Liver (tissue), 9 donors: ENCODE results near the gene B3GNT9. TPM values are rescaled to one million over a fixed set of nuclear protein-coding genes. Genes with fewer than 3 reads are reported as not detected.
A peak's percentile ranks its signal among the peaks of the same experiment; 100 is the strongest.

Experiments
- DNase-seq: peaks from one replicate; pipeline ENCODE4 v3.0.0-alpha.2; 2017; ENCODE audit warnings: low spot score
- H3K27ac ChIP-seq, 2 donors: one replicate each; pipeline ENCODE4 v1.7.0; 2013; ENCODE audit warnings: inconsistent platforms in 2 of 2, low read length in 2 of 2, control low read depth in 1 of 2, low read depth in 1 of 2, mild to moderate bottlenecking in 1 of 2
- H3K27me3 ChIP-seq, 4 donors: one replicate each; pipeline versions ENCODE4 v1.6.1 to v1.7.0; 2013; ENCODE audit warnings: low read length in 3 of 4, inconsistent platforms in 1 of 4, mild to moderate bottlenecking in 1 of 4, moderate library complexity in 1 of 4; ENCODE audit not compliant: control insufficient read depth in 4 of 4, insufficient read depth in 4 of 4
- H3K36me3 ChIP-seq, 4 donors: one replicate each; pipeline versions ENCODE4 v1.6.1 to v1.7.0; 2013; ENCODE audit warnings: low read length in 3 of 4, mild to moderate bottlenecking in 3 of 4, low read depth in 1 of 4, moderate library complexity in 1 of 4; ENCODE audit not compliant: control insufficient read depth in 4 of 4, insufficient read depth in 3 of 4
- H3K4me1 ChIP-seq, 4 donors: one replicate each; pipeline versions ENCODE4 v1.6.1 to v1.7.0; 2013; ENCODE audit warnings: low read length in 3 of 4, mild to moderate bottlenecking in 3 of 4, moderate library complexity in 1 of 4; ENCODE audit not compliant: control insufficient read depth in 4 of 4, insufficient read depth in 4 of 4
- H3K4me3 ChIP-seq, 3 donors: one replicate each; pipeline versions ENCODE4 v1.6.1 to v1.7.0; 2013; ENCODE audit warnings: low read length in 3 of 3, control low read depth in 1 of 3, low read depth in 1 of 3, mild to moderate bottlenecking in 1 of 3
- H3K9ac ChIP-seq, 2 donors: one replicate each; pipeline ENCODE4 v1.7.0; 2013; ENCODE audit warnings: low read length in 2 of 2, mild to moderate bottlenecking in 2 of 2, moderate library complexity in 2 of 2, control low read depth in 1 of 2, low read depth in 1 of 2
- H3K9me3 ChIP-seq, 4 donors: one replicate each; pipeline versions ENCODE4 v1.6.1 to v1.7.0; 2013; ENCODE audit warnings: low read length in 3 of 4; ENCODE audit not compliant: control insufficient read depth in 4 of 4
- ATF3 ChIP-seq: IDR thresholded peaks from 2 replicates; pipeline ENCODE4 v1.6.1; 2016; ENCODE audit warnings: antibody characterized with exemption
- CTCF ChIP-seq: fragments of 150-350 bp; IDR thresholded peaks from 2 replicates; pipeline ENCODE4 v1.5.1; 2017; ENCODE audit warnings: improper control_type of control experiment, low read depth, low read length; ENCODE audit not compliant: missing input control
- EGR1 ChIP-seq, 2 donors: IDR thresholded peaks; 2 replicates each; pipeline ENCODE4 v1.6.1; 2016 to 2018; ENCODE audit warnings: antibody characterized with exemption in 2 of 2, low read depth in 2 of 2
- FOXA1 ChIP-seq: IDR thresholded peaks from 2 replicates; pipeline ENCODE4 v1.6.1; 2016; ENCODE audit warnings: antibody characterized with exemption
- FOXA2 ChIP-seq: IDR thresholded peaks from 2 replicates; pipeline ENCODE4 v1.6.1; 2016; ENCODE audit warnings: antibody characterized with exemption
- GABPA ChIP-seq, 2 donors: IDR thresholded peaks in 1 of 2; conservative IDR thresholded peaks in 1 of 2; 2 replicates each; pipeline ENCODE4 v1.6.1; 2016; ENCODE audit warnings: antibody characterized with exemption in 2 of 2, mild to moderate bottlenecking in 1 of 2, moderate library complexity in 1 of 2
- HNF4G ChIP-seq: IDR thresholded peaks from 2 replicates; pipeline ENCODE4 v1.6.1; 2016; ENCODE audit warnings: antibody characterized with exemption
- JUND ChIP-seq, 2 donors: IDR thresholded peaks; 2 replicates each; pipeline ENCODE4 v1.6.1; 2016; ENCODE audit warnings: antibody characterized with exemption in 2 of 2
- MAX ChIP-seq: IDR thresholded peaks from 2 replicates; pipeline ENCODE4 v1.6.1; 2016; ENCODE audit warnings: antibody characterized with exemption
- NR2F2 ChIP-seq: IDR thresholded peaks from 2 replicates; pipeline ENCODE4 v1.6.1; 2016; ENCODE audit warnings: antibody characterized with exemption
- RAD21 ChIP-seq, 2 donors: IDR thresholded peaks; 2 replicates each; pipeline ENCODE4 v1.6.1; 2016; ENCODE audit warnings: antibody characterized with exemption in 2 of 2, mild to moderate bottlenecking in 2 of 2
- RXRA ChIP-seq, 2 donors: IDR thresholded peaks; 2 replicates each; pipeline ENCODE4 v1.6.1; 2017 to 2018; ENCODE audit warnings: antibody characterized with exemption in 2 of 2, mild to moderate bottlenecking in 1 of 2
- SP1 ChIP-seq: IDR thresholded peaks from 2 replicates; pipeline ENCODE4 v1.6.1; 2018; ENCODE audit warnings: antibody characterized with exemption, mild to moderate bottlenecking
- TAF1 ChIP-seq: conservative IDR thresholded peaks from 2 replicates; pipeline ENCODE4 v1.6.1; 2016; ENCODE audit warnings: antibody characterized with exemption, mild to moderate bottlenecking
- YY1 ChIP-seq: IDR thresholded peaks from 2 replicates; pipeline ENCODE4 v1.6.1; 2016; ENCODE audit warnings: antibody characterized with exemption, mild to moderate bottlenecking
- WGBS: extraction: QIAGEN DNeasy Blood & Tissue Kit; methylation state at CpG from one replicate; pipeline ENCODE4 v1.1.7; 2013; 5-methylcytosine and 5-hydroxymethylcytosine counted together
- polyA plus RNA-seq, 2 donors: library from polyadenylated mRNA; stranded (reverse) in 1 of 2; unstranded in 1 of 2; fragments of 200-250 nt in 1 of 2; fragments of >200 nt in 1 of 2; fragmentation: Nextera tagmentation in 1 of 2; extraction: Ambion mirVana in 1 of 2; gene quantifications; one replicate each; pipeline versions ENCODE4 v1.2.1 to v1.2.3, GENCODE V29; 2013 to 2015
- total RNA-seq, 2 donors: library from RNA; depleted of rRNA; stranded (reverse); fragments of >200 nt; gene quantifications; one replicate each; pipeline ENCODE4 v1.2.3, GENCODE V29; 2014
- TF ChIP-seq, protein P1 (sequence below): IDR thresholded peaks from 2 replicates; pipeline ENCODE4 v1.6.1; 2016; ENCODE audit warnings: antibody characterized with exemption
- donor health status: healthy.
- donor health status: healthy.
- donor health status: healthy.
- donor health status: healthy.
- donor health status: healthy.

Gene B3GNT9
- total and polyA plus RNA-seq, 4 donors: 0.43 to 2.3 (median 1.4) TPM

DNA sequence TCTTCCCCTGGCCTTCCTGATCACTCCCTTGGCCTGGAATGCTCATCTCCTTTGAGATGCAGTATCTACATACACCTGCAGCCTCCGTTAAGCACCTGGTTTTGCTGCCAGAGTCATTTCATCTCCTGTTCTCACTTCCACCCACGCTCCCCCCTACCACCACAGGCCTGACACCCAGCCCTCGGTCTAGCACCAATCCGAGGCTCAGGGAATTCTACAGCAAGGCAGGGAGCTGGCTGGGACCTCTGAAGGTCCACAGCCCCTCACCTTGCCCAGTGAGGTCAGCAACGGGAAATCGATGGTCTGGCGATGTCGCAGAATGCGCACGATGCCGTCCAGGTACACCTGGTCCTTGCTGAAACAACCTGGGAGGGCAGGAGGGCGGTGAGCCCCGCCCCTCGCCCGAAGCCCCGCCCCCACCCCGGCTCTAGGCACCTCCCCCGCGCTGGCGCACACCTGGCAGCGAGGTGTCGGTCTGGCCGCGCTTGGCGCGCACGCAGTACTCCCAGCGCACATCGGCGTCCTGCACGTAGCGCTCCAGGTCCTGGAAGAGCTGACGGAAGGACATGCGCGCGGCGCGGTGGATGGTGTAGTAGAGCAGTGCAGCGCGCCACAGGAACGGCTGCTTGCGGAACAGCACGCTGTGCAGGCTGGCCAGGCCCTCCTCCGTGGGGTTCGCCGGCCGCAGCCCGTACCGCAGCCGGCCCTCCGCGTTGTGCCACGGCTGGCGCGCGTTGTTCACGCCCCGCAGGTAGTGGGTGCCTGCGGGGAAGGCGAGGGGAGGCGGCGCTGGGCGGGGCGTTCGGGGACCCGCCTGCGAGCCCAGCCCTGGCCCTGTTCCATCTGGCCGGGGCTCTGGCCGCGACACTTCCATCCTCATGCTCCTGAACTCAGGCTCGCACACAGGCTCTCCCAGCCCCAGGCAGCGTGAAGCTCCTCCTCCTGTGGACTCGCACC is 27.2 kb upstream of the B3GNT9 start:
- Histone ChIP-seq H3K27ac (peak overlapping the region in 1 of 2 donors; percentile 29), H3K27me3 (no peaks in the 10 kb centered on the region), H3K4me1 (peaks cover 12 to 34% (median 20%) of the 10 kb centered on the region in 4 donors), H3K36me3 (no peaks in the 10 kb centered on the region), H3K9me3 (no peaks in the 10 kb centered on the region), H3K4me3 (peak overlapping the region in 2 of 3 donors; percentile 37 to 39), H3K9ac (no peak overlapping the region)
- TF ChIP-seq HNF4G (no peak), FOXA1 (no peak), JUND (IDR thresholded peaks at IDR 0.05) (no peak), SP1 (no peak), NR2F2 (no peak), MAX (no peak), YY1 (no peak), CTCF (no peak), ATF3 (no peak), TAF1 (no peak)
- peak; percentile 54 for DNase-seq
- WGBS: 5% methylated on average over 73 of the region's 73 CpGs

- Histone ChIP-seq H3K36me3 (no peaks in the 10 kb centered on the region), H3K27me3 (no peaks in the 10 kb centered on the region), H3K9me3 (no peaks in the 10 kb centered on the region), H3K4me1 (peaks cover 12 to 33% (median 20%) of the 10 kb centered on the region in 4 donors), H3K4me3 (no peak overlapping the region), H3K27ac (no peak overlapping the region), H3K9ac (no peak overlapping the region)
- 95% methylated on average over 12 of the region's 12 CpGs for WGBS
- DNase-seq: no peak
- TF ChIP-seq FOXA1: no peak
- no peak for TF ChIP-seq FOXA2
- no peak for TF ChIP-seq TAF1
- no peak for TF ChIP-seq CTCF
- TF ChIP-seq, protein P1, sequence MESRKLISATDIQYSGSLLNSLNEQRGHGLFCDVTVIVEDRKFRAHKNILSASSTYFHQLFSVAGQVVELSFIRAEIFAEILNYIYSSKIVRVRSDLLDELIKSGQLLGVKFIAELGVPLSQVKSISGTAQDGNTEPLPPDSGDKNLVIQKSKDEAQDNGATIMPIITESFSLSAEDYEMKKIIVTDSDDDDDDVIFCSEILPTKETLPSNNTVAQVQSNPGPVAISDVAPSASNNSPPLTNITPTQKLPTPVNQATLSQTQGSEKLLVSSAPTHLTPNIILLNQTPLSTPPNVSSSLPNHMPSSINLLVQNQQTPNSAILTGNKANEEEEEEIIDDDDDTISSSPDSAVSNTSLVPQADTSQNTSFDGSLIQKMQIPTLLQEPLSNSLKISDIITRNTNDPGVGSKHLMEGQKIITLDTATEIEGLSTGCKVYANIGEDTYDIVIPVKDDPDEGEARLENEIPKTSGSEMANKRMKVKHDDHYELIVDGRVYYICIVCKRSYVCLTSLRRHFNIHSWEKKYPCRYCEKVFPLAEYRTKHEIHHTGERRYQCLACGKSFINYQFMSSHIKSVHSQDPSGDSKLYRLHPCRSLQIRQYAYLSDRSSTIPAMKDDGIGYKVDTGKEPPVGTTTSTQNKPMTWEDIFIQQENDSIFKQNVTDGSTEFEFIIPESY: no peak
- no peak for TF ChIP-seq JUND (IDR thresholded peaks at IDR 0.05)
- TF ChIP-seq SP1: no peak
- TF ChIP-seq HNF4G: no peak
- no peak for TF ChIP-seq MAX
- TF ChIP-seq RAD21 (IDR thresholded peaks at IDR 0.05): no peak
- no peak for TF ChIP-seq EGR1 (IDR thresholded peaks at IDR 0.05; ENCODE audit: low read depth in 2 of 2)
- TF ChIP-seq YY1: no peak
- no peak for TF ChIP-seq RXRA (IDR thresholded peaks at IDR 0.05)
- TF ChIP-seq GABPA (IDR thresholded peaks at IDR 0.05 in 1 of 2, conservative IDR thresholded peaks at IDR 0.05 in 1 of 2): no peak
Measured at GRCh38 chr16:67176662-67177061, 25.9 kb upstream of the B3GNT9 start.
